Transverse colon (tissue), 4 donors: ENCODE data around the gene GPHA2.
A peak's percentile ranks its signal among the peaks of the same experiment; 100 is the strongest.

ENCODE experiments used
- CTCF ChIP-seq, 5 experiments: fragments of 200-600 bp in 3 of 5; fragments of 450-650 bp in 2 of 5; sonication (generic) in 3 of 5; IDR thresholded peaks; 1 replicate in 2 of 5; 2 replicates in 3 of 5; pipeline ENCODE4 v1.5.1; 2016 to 2017; ENCODE audit warnings: antibody characterized with exemption in 5 of 5, inconsistent platforms in 3 of 5, mild to moderate bottlenecking in 2 of 5, moderate library complexity in 1 of 5
- POLR2AphosphoS5 ChIP-seq, 3 donors: sonication (generic); formaldehyde crosslinking; IDR thresholded peaks; one replicate each; pipeline ENCODE4 v1.6.1; 2016; ENCODE audit warnings: antibody characterized with exemption in 3 of 3

DNA sequence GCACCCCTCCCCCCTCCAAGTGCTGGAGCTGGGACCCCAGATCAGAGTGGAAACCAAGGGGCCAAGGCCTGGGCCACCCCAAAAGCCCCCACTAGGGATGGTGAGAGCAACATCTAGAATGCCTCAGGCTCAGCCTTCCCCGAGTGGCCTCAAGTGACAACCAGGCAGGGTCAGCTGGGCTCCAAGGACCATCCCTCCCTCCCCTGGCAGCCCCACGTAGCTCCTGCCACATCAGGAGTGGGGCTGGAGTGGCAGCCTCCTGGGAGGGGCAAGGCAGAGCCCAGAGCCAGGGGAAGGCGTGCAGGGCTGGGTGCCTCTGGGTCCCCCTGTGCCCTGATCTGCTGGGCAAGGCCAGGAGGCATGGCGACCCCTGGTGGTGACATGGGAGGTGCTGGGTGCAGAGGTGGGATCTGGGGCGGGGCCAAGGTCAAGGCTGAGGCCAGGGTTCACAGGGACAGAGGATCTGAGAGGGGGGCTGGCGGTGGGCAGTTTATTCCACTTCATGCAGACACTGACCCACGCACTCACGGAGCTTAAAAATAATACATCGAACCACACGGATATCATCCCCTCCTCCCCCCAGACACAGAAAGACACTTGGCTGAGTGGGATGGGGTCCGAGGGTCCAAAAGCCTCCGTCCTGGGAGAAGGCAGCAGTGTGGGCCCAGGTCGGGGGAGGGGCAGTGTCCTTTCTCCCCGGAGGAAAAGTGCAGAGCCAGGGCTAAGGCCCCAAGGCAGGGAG is 41.5 kb downstream of the GPHA2 start:
- TF ChIP-seq CTCF (IDR thresholded peaks at IDR 0.05): peak; percentile 88 to 99 (median 92)
- peak in 2 of 3 donors; percentile 76 to 80 for TF ChIP-seq POLR2AphosphoS5 (IDR thresholded peaks at IDR 0.05)
